Stomach (tissue), 9 donors: ENCODE data around the gene ZNF219. TPM values are rescaled to one million over a fixed set of nuclear protein-coding genes. Genes with fewer than 3 reads are reported as not detected.

Source experiments
- DNase-seq, 2 donors: peaks; one replicate each; pipeline versions ENCODE4 v3.0.0 to v3.0.0-alpha.2; 2013 to 2019
- H3K27ac ChIP-seq, 5 donors: fragments of 200-600 bp in 4 of 5; sonication (generic) in 4 of 5; one replicate each; pipeline ENCODE4 v1.5.1; 2013 to 2019; ENCODE audit warnings: mild to moderate bottlenecking in 1 of 5, moderate library complexity in 1 of 5
- H3K27me3 ChIP-seq, 3 donors: fragments of 200-600 bp; sonication (generic); one replicate each; pipeline ENCODE4 v1.5.1; 2017 to 2019; ENCODE audit warnings: mixed run types in 1 of 3
- H3K36me3 ChIP-seq, 4 donors: fragments of 200-600 bp; sonication (generic); 1 replicate in 3 of 4; 2 replicates in 1 of 4; pipeline ENCODE4 v1.5.1; 2016 to 2019
- H3K4me1 ChIP-seq, 4 donors: fragments of 200-600 bp; sonication (generic); one replicate each; pipeline ENCODE4 v1.5.1; 2016 to 2019
- H3K4me3 ChIP-seq, 4 donors: fragments of 200-600 bp; sonication (generic) in 3 of 4; one replicate each; pipeline ENCODE4 v1.5.1; 2016 to 2019; ENCODE audit warnings: mild to moderate bottlenecking in 1 of 4
- H3K9me3 ChIP-seq, 4 donors: fragments of 200-600 bp; sonication (generic); one replicate each; pipeline ENCODE4 v1.5.1; 2016 to 2019
- EP300 ChIP-seq: sonication (generic); formaldehyde crosslinking; IDR thresholded peaks from one replicate; pipeline ENCODE4 v1.6.1; 2017; ENCODE audit warnings: antibody characterized with exemption
- POLR2A ChIP-seq, 4 donors: fragments of 450-650 bp; IDR thresholded peaks; one replicate each; pipeline ENCODE4 v1.6.1; 2016; ENCODE audit warnings: antibody characterized with exemption in 4 of 4, control low read depth in 2 of 4, mild to moderate bottlenecking in 1 of 4, moderate library complexity in 1 of 4
- POLR2AphosphoS5 ChIP-seq, 3 donors: sonication (generic); formaldehyde crosslinking; IDR thresholded peaks; one replicate each; pipeline ENCODE4 v1.6.1; 2016; ENCODE audit warnings: antibody characterized with exemption in 3 of 3
- WGBS, 5 donors: extraction: QIAGEN DNeasy Blood & Tissue Kit in 3 of 5; methylation state at CpG; one replicate each; pipeline versions ENCODE4 v1.1.5 to v1.1.7; 2013 to 2018; 5-methylcytosine and 5-hydroxymethylcytosine counted together
- intact Hi-C: fragments of 100-400 bp; cut with DNase I; formaldehyde crosslinking; loops from one replicate; pipeline ENCODE4 v1.15.1; 2023; ENCODE audit warnings: low total_unique reads
- polyA plus RNA-seq, 3 donors: library from polyadenylated mRNA; stranded (reverse); fragments of 200-250 nt; gene quantifications; one replicate each; pipeline ENCODE4 v1.2.3, GENCODE V29; 2013
- total RNA-seq, 5 donors: library from RNA; depleted of rRNA; stranded (reverse); fragments of >200 nt; gene quantifications; one replicate each; pipeline versions ENCODE4 v1.1.0 to v1.2.3, GENCODE V29; 2014 to 2016
- TF ChIP-seq, protein P1 (sequence below), 7 experiments: fragments of 450-650 bp in 4 of 7; fragments of 200-600 bp in 3 of 7; sonication (generic) in 3 of 7; IDR thresholded peaks; one replicate each; pipeline ENCODE4 v1.5.1; 2016 to 2019; ENCODE audit warnings: antibody characterized with exemption in 7 of 7, control low read depth in 2 of 7, mild to moderate bottlenecking in 1 of 7
- donor health status: healthy with polysubstance abuse.
- donor health status: Bipolar disorder and iron deficiency.
- donor health status: healthy.

Gene ZNF219
- total and polyA plus RNA-seq, 8 donors: 11.4 to 240 (median 25.2) TPM

- Histone ChIP-seq H3K9me3 (no peaks in the 10 kb centered on the region), H3K27ac (peak overlapping the region in 1 of 5 donors; percentile 36), H3K4me1 (peaks cover under 1 to 59% (median 29%) of the 10 kb centered on the region in 4 donors), H3K27me3 (no peaks in the 10 kb centered on the region), H3K36me3 (peaks cover 14 to 79% (median 70%) of the 10 kb centered on the region in 4 donors), H3K4me3 (no peak overlapping the region)
- intact Hi-C loops: loop anchor here (10.0 kb wide), 1 partner anchor 75 kb away; no protein-coding TSS in a partner anchor
- TF ChIP-seq EP300 (no peak), POLR2A (IDR thresholded peaks at IDR 0.05) (no peak), POLR2AphosphoS5 (IDR thresholded peaks at IDR 0.05) (no peak)
- TF ChIP-seq, protein P1, sequence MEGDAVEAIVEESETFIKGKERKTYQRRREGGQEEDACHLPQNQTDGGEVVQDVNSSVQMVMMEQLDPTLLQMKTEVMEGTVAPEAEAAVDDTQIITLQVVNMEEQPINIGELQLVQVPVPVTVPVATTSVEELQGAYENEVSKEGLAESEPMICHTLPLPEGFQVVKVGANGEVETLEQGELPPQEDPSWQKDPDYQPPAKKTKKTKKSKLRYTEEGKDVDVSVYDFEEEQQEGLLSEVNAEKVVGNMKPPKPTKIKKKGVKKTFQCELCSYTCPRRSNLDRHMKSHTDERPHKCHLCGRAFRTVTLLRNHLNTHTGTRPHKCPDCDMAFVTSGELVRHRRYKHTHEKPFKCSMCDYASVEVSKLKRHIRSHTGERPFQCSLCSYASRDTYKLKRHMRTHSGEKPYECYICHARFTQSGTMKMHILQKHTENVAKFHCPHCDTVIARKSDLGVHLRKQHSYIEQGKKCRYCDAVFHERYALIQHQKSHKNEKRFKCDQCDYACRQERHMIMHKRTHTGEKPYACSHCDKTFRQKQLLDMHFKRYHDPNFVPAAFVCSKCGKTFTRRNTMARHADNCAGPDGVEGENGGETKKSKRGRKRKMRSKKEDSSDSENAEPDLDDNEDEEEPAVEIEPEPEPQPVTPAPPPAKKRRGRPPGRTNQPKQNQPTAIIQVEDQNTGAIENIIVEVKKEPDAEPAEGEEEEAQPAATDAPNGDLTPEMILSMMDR (IDR thresholded peaks at IDR 0.05): no peak
- no peak for DNase-seq
- WGBS, 5 donors: 67 to 90% (median 84%) methylated on average over 5 of the region's 5 CpGs
These were observed 8.6 kb downstream of the ZNF219 start for GRCh38 chr14:21089877-21090193.

DNA sequence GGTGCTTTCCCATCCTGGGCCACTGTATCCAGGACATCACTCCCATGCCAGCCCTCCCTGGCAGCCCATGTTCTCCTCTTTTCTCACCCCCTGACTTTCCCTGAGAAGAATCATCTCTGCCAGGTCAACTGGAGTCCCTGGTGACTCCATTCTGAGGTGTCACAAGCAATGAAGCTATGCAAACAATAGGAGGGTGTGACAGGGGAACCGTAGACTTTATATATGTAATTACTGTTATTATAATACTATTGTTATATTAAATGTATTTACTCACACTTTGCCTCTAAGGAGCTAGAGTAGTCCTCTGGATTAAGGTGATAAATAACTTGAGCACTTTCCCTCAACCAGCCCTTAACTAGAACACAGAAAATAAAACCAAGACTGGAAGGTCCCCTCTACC is 9.2 kb downstream of the ZNF219 start:
- intact Hi-C loops: loop anchor here (10.0 kb wide), 1 partner anchor 74 kb away; no protein-coding TSS in a partner anchor
- WGBS, 5 donors: 32 to 60% (median 40%) methylated on average over 1 of the region's 1 CpG
- Histone ChIP-seq H3K27ac (peak overlapping the region in 1 of 5 donors; percentile 67), H3K4me3 (no peak overlapping the region), H3K4me1 (peaks cover 6 to 63% (median 32%) of the 10 kb centered on the region in 4 donors), H3K36me3 (peaks cover 14 to 85% (median 76%) of the 10 kb centered on the region in 4 donors), H3K27me3 (no peaks in the 10 kb centered on the region), H3K9me3 (no peaks in the 10 kb centered on the region)
- DNase-seq: no peak
- TF ChIP-seq, protein P1 (IDR thresholded peaks at IDR 0.05): no peak
- TF ChIP-seq EP300: no peak
- TF ChIP-seq POLR2AphosphoS5 (IDR thresholded peaks at IDR 0.05): no peak
- no peak for TF ChIP-seq POLR2A (IDR thresholded peaks at IDR 0.05)

- intact Hi-C loops: loop anchor here (10.0 kb wide), 1 partner anchor 74 kb away; no protein-coding TSS in a partner anchor
- Histone ChIP-seq H3K9me3 (no peaks in the 10 kb centered on the region), H3K4me3 (no peak overlapping the region), H3K27me3 (no peaks in the 10 kb centered on the region), H3K27ac (peak overlapping the region in 2 of 5 donors; percentile 4 to 67), H3K4me1 (peaks cover 7 to 62% (median 30%) of the 10 kb centered on the region in 4 donors), H3K36me3 (peaks cover 17 to 91% (median 81%) of the 10 kb centered on the region in 4 donors)
- 51 to 79% (median 69%) methylated on average over 4 of the region's 4 CpGs for WGBS, 5 donors
- TF ChIP-seq POLR2AphosphoS5 (IDR thresholded peaks at IDR 0.05): no peak
- TF ChIP-seq POLR2A (IDR thresholded peaks at IDR 0.05): no peak
- no peak for TF ChIP-seq EP300
- TF ChIP-seq, protein P1 (IDR thresholded peaks at IDR 0.05): no peak
- no peak for DNase-seq
These were observed 9.8 kb downstream of the ZNF219 start for GRCh38 chr14:21088687-21089086.

DNA sequence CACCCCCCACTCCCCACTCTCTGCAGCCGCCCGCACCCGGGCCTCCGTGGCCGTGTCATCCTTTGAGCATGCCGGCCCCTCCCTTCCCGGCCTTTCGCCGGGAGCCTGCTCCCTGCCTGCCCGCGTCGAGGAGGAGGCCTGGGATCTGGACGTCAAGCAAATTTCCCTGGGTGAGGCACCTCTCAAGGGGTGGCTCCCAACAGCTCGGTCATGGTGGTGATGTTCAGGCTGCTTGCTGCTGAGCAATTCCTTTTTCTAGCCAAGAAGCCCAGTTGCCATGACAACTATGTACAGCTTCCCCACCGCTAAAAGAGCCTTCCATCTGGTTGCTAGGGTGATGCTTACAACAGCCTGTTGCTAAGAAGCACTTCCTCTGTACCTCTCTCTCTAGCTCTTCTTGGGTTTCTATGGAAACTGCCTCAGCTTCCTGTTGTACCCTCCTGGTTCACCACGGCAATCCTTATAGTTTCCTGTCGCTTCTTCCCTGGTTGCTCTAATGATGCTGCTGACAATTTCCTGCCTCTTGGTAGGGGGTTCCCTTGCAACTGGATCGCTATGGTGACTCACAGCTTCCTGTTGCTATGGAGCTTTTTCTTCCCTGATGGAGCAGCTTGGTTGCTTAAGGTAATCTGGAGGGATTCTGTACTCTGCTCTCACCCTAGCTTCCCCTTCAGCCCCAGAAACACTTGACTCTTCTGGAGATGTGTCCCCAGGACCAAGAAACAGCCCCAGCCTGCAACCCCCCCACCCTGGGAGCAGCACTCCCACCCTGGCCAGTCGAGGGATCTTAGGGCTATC is 11.0 kb downstream of the ZNF219 start:
- Histone ChIP-seq H3K27ac (peak overlapping the region in 3 of 5 donors; percentile 4 to 67 (median 16)), H3K4me3 (no peak overlapping the region), H3K36me3 (peaks cover 22 to 97% (median 88%) of the 10 kb centered on the region in 4 donors), H3K4me1 (peaks cover 7 to 54% (median 26%) of the 10 kb centered on the region in 4 donors), H3K27me3 (no peaks in the 10 kb centered on the region), H3K9me3 (no peaks in the 10 kb centered on the region)
- DNase-seq: peak in 1 of 2 donors; percentile 90
- intact Hi-C loops: loop anchor here (10.0 kb wide), 1 partner anchor 73 kb away; no protein-coding TSS in a partner anchor
- WGBS, 5 donors: 45 to 67% (median 52%) methylated on average over 6 to 19 of the region's 19 CpGs
- TF ChIP-seq, protein P1 (IDR thresholded peaks at IDR 0.05): no peak
- TF ChIP-seq POLR2AphosphoS5 (IDR thresholded peaks at IDR 0.05): peak in 1 of 3 donors; percentile 6
